ENCODE measurements around the gene EPB41.
"Not testable (repeated sequence)": the region's sequence is repeated elsewhere in the genome, so short reads cannot be mapped to it uniquely, and the experiment has no call there.

The EPB41 gene

GRCh38 chr1:29121516-29121935, 207.2 kb downstream of the EPB41 start:
- peaks cover 23% of the 10 kb centered on the region for H3K36me3 Mint-ChIP-seq (ENCODE audit: low read depth)
- H3K4me3 Mint-ChIP-seq: no peak overlapping the region
- peaks cover 6% of the 10 kb centered on the region for H3K4me1 Mint-ChIP-seq (ENCODE audit: low read depth)
- H3K27ac Mint-ChIP-seq: no peak overlapping the region
- peaks cover 32% of the 10 kb centered on the region for H3K27me3 Mint-ChIP-seq (ENCODE audit: low read depth)
- H3K9me3 Mint-ChIP-seq: no peaks in the 10 kb centered on the region

DNA sequence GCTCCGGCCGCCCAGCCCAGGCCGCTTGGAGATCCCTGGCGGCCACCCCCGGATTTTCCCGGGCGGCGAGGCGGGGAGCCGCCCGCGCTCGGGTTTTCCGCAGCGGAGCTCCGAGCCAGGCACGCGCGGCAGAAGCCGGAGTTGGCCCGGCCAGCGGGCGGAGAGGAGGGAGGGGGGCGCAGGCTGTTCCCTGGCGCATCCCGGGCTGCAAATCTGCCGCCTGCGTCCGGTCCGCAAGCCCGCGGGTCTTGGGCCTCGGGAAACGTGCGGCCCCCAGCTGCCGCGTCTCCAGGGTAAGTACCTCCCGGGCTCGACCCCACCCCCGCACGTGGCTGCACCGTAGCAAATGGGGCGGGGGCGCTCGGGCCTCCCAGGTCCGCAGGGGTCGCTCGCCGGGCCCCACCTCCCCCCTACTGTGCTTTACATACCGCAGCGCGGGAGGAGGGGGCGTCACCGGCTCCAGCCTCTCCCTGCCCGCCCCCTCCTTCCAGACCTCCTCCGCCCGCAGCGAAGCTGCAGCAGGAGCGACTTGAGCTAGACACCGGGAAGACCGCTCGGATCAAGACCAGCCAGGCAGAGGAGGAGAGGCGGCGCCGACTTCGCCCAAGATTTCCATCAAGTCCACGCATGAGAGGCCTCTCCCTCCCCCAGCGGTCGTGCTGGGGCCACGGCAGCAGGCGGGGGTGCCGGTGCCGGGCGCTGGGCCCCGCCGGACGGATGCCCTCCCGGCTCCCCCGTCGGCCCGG, 207.7 kb downstream of the EPB41 start:
- H3K27ac Mint-ChIP-seq: no peak overlapping the region
- no peak overlapping the region for H3K4me3 Mint-ChIP-seq
- peaks cover 21% of the 10 kb centered on the region for H3K36me3 Mint-ChIP-seq (ENCODE audit: low read depth)
- H3K27me3 Mint-ChIP-seq (ENCODE audit: low read depth): peaks cover 32% of the 10 kb centered on the region
- peaks cover 6% of the 10 kb centered on the region for H3K4me1 Mint-ChIP-seq (ENCODE audit: low read depth)
- no peaks in the 10 kb centered on the region for H3K9me3 Mint-ChIP-seq

- H3K9me3 Mint-ChIP-seq: no peaks in the 10 kb centered on the region
- no peak overlapping the region for H3K27ac Mint-ChIP-seq
- H3K27me3 Mint-ChIP-seq (ENCODE audit: low read depth): peaks cover 32% of the 10 kb centered on the region
- peak overlapping the region; percentile 14 for H3K4me3 Mint-ChIP-seq
- peaks cover 17% of the 10 kb centered on the region for H3K36me3 Mint-ChIP-seq (ENCODE audit: low read depth)
- peaks cover 6% of the 10 kb centered on the region for H3K4me1 Mint-ChIP-seq (ENCODE audit: low read depth)
These were observed 208.3 kb downstream of the EPB41 start for GRCh38 chr1:29122682-29123052.

DNA sequence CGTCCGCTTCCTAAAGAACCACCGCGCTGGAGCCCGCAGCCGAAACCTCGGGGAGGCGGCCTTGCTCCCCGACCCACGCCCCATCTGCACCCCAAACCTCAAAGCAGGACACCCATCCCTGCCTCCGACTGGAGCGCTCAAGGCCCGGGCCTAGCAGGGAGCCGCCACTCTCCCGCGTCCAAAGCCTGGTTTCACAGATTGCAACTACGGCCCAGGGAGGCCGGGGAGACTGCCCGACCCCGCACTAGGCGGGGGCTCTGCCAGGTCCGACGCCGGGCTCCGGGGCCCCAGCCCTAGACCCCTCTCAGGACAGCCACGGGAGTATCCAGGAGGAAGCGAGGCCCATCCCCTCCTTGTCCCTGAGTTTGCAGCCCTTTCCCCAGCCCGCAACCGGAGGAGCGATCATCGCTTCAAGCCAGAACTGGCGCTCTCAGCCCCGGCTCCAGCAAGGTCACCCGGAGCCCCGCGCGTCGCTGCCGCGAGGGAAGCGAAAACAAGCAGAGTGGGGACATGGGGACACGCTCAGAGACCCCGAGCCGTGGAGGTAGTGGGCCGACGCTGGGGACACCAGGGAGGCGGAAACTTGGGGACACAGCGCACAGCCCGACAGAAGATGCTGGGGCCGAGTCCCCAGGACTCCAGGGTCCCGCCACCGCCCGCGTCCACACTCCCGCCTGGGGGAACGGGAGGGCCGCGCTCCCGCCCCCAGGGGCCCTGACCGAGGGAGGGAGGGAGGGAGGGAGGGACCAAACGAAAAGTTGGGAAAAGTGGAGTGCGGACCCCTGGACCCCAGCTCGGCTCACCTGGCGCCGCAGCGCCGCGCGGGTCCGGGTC, 208.9 kb downstream of the EPB41 start:
- Mint-ChIP-seq H3K4me1 (ENCODE audit: low read depth) (peaks cover 6% of the 10 kb centered on the region), H3K4me3 (peak overlapping the region; percentile 57), H3K27me3 (ENCODE audit: low read depth) (peaks cover 35% of the 10 kb centered on the region), H3K9me3 (no peaks in the 10 kb centered on the region), H3K36me3 (ENCODE audit: low read depth) (peaks cover 17% of the 10 kb centered on the region), H3K27ac (no peak overlapping the region)

- peaks cover 6% of the 10 kb centered on the region for H3K4me1 Mint-ChIP-seq (ENCODE audit: low read depth)
- H3K27me3 Mint-ChIP-seq (ENCODE audit: low read depth): peaks cover 36% of the 10 kb centered on the region
- H3K9me3 Mint-ChIP-seq: no peaks in the 10 kb centered on the region
- H3K36me3 Mint-ChIP-seq (ENCODE audit: low read depth): peaks cover 12% of the 10 kb centered on the region
- H3K27ac Mint-ChIP-seq: no peak within 1 kb of the TSS
- H3K4me3 Mint-ChIP-seq: peak within 1 kb of the TSS; percentile 77
These were observed 209.6 kb downstream of the EPB41 start, which contains the start of gene TMEM200B for GRCh38 chr1:29123887-29124365. Gene TMEM200B (minus strand): TSS chr1:29123903. CDS start chr1:29121828, 2,075 bp downstream.

DNA sequence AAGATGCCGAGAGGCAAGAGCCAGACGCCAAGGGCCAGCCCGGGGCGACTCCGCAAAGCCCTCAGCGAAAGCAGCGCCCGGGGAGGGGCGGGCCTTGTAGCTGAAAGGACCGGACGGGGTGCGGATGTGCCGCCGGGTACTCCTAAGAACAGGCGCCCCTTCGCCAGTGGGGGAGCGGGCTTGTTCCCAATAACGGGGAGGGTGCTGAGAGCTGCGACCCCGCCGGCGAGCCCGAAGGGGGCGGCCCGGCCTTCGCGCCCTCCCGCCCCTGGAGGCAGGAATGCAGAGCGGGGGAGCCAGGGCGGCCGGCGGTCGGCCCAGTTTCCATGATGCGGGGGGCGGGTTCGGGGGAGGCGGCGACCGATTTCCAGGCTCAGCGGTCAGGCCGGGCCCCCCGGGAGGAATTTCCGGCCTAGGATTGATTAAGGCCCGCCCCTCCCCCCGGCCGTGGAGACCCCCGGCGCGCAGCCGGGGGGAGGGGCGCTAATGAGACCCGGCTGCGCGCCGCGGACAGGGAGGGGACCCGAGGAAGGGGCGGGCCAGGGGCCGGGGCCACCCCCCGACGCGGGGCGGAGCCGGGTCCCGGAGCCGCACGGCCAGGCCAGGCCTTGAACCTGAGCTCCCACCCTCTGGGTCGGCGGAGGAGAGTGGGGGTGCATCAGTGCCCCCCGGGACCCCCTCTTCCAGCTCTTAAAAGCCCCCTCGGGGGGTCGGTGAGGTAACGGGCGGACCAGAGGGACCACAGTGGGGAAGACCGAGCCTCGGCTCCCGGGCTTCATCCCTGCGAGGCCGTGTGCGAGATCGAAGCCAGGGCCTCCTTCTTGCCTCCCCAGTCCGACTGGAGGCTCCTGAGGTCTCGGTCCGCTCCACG, 210.2 kb downstream of the EPB41 start:
- Mint-ChIP-seq H3K36me3 (ENCODE audit: low read depth) (peaks cover 9% of the 10 kb centered on the region), H3K27ac (no peak overlapping the region), H3K4me3 (peak overlapping the region; percentile 77), H3K27me3 (ENCODE audit: low read depth) (peaks cover 37% of the 10 kb centered on the region), H3K4me1 (ENCODE audit: low read depth) (peaks cover 6% of the 10 kb centered on the region), H3K9me3 (no peaks in the 10 kb centered on the region)

GRCh38 chr1:29125237-29125641, 210.9 kb downstream of the EPB41 start:
- peaks cover 37% of the 10 kb centered on the region for H3K27me3 Mint-ChIP-seq (ENCODE audit: low read depth)
- H3K27ac Mint-ChIP-seq: peak overlapping the region; percentile 49
- H3K36me3 Mint-ChIP-seq (ENCODE audit: low read depth): peaks cover 8% of the 10 kb centered on the region
- peaks cover 6% of the 10 kb centered on the region for H3K4me1 Mint-ChIP-seq (ENCODE audit: low read depth)
- H3K9me3 Mint-ChIP-seq: no peaks in the 10 kb centered on the region
- H3K4me3 Mint-ChIP-seq: peak overlapping the region; percentile 79

- Mint-ChIP-seq H3K4me3 (peak overlapping the region; percentile 79), H3K4me1 (ENCODE audit: low read depth) (peaks cover 6% of the 10 kb centered on the region), H3K27me3 (ENCODE audit: low read depth) (peaks cover 31% of the 10 kb centered on the region), H3K9me3 (no peaks in the 10 kb centered on the region), H3K36me3 (ENCODE audit: low read depth) (peaks cover 4% of the 10 kb centered on the region), H3K27ac (peak overlapping the region; percentile 49)
These were observed 211.4 kb downstream of the EPB41 start for GRCh38 chr1:29125788-29126187.

DNA sequence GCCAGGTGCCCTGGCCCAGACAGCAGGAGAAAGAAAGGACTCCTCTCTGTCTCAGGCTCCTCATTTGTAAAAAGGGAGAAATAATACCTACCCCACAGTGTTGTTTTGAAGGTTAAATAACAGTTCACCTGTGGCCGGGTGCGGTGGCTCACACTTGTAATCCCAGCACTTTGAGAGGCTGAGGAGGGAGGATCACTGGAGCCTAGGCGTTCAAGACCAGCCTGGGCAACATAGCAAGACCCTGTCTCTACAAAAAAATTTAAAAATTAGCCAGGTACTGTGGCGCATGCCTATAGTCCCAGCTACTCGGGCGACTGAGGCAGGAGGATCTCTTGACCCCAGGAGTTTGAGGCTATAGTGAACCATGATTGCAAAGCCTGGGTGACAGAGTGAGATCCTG, 211.8 kb downstream of the EPB41 start:
- Mint-ChIP-seq H3K27me3 (ENCODE audit: low read depth) (peaks cover 29% of the 10 kb centered on the region), H3K4me3 (peak overlapping the region; percentile 79)

DNA sequence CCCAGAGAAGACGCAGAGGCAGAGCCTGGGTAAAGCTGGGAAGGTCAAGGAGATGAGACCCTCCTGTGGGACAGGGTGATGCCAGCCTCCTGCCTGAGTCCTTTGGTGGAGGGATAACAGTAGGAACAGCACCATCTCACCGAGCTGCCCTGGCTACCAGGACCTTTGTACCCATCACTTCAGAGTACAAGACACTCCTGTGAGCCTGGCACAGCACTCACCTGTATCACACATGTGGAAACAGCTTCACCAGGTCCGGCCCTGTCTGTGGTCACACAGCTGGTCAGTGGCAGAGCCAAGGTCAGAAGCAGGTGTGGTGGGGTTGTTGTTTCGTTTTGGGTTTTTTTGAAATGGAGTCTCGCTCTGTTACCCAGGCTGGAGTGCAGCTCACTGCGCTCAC, 214.4 kb downstream of the EPB41 start:
- Mint-ChIP-seq H3K27me3 (ENCODE audit: low read depth) (peaks cover 28% of the 10 kb centered on the region), H3K27ac (no peak overlapping the region), H3K4me3 (no peak overlapping the region), H3K4me1 (ENCODE audit: low read depth) (peaks cover 6% of the 10 kb centered on the region), H3K36me3 (ENCODE audit: low read depth) (peaks cover 4% of the 10 kb centered on the region), H3K9me3 (no peaks in the 10 kb centered on the region)

More for the DNA sequence above, 211.8 kb downstream of the EPB41 start:
- Mint-ChIP-seq H3K4me1 (ENCODE audit: low read depth) (peaks cover 6% of the 10 kb centered on the region), H3K36me3 (ENCODE audit: low read depth) (peaks cover 4% of the 10 kb centered on the region), H3K27ac (no peak overlapping the region), H3K9me3 (no peaks in the 10 kb centered on the region)

- H3K4me1 Mint-ChIP-seq (ENCODE audit: low read depth): peaks cover 9% of the 10 kb centered on the region
- no peaks in the 10 kb centered on the region for H3K9me3 Mint-ChIP-seq
- no peak overlapping the region for H3K27ac Mint-ChIP-seq
- H3K27me3 Mint-ChIP-seq (ENCODE audit: low read depth): peaks cover 30% of the 10 kb centered on the region
- H3K4me3 Mint-ChIP-seq: no peak overlapping the region
- H3K36me3 Mint-ChIP-seq (ENCODE audit: low read depth): peaks cover 4% of the 10 kb centered on the region
These were observed 215.5 kb downstream of the EPB41 start for GRCh38 chr1:29129916-29130315.

- not testable (repeated sequence) for H3K27ac Mint-ChIP-seq, H3K4me3 Mint-ChIP-seq
- peaks cover 29% of the 10 kb centered on the region for H3K27me3 Mint-ChIP-seq (ENCODE audit: low read depth)
These were observed 216.7 kb downstream of the EPB41 start for GRCh38 chr1:29131056-29131455.

GRCh38 chr1:29133861-29134694, 219.7 kb downstream of the EPB41 start:
- Mint-ChIP-seq H3K36me3 (ENCODE audit: low read depth) (no peaks in the 10 kb centered on the region), H3K27ac (no peak overlapping the region), H3K9me3 (no peaks in the 10 kb centered on the region), H3K4me1 (ENCODE audit: low read depth) (peaks cover 4% of the 10 kb centered on the region), H3K4me3 (no peak overlapping the region), H3K27me3 (ENCODE audit: low read depth) (peaks cover 23% of the 10 kb centered on the region)

More at GRCh38 chr1:29131056-29131455, 216.7 kb downstream of the EPB41 start:
- H3K9me3 Mint-ChIP-seq; H3K36me3 Mint-ChIP-seq (ENCODE audit: low read depth); H3K4me1 Mint-ChIP-seq (ENCODE audit: low read depth): not testable (repeated sequence)

Measured in T-helper 1 cell treated with Interleukin-12 subunit alpha and Interleukin-12 subunit beta and Interleukin-4 antibody, amounts not matched to agents 30 μg/mL and 1 μg/mL, for 36 hours (primary cell).